GM23338 (cell line): ENCODE results near the gene TMPRSS2.

Experiments
- CTCF ChIP-seq, 2 experiments: fragments of 200-600 bp in 1 of 2; sonication (generic) in 1 of 2; conservative IDR thresholded peaks; 2 replicates each; pipeline versions ENCODE4 v1.5.1 to v1.6.1; 2016 to 2017; ENCODE audit warnings: antibody characterized with exemption in 2 of 2, low read depth in 2 of 2, mild to moderate bottlenecking in 2 of 2, moderate library complexity in 1 of 2
- POLR2AphosphoS5 ChIP-seq: IDR thresholded peaks from 2 replicates; pipeline ENCODE4 v1.6.1; 2016; ENCODE audit warnings: antibody characterized with exemption, low read depth

- TF ChIP-seq POLR2AphosphoS5 (no peak), CTCF (conservative IDR thresholded peaks at IDR 0.05; ENCODE audit: low read depth in 2 of 2) (no peak)
Observed at GRCh38 chr21:41494242-41494641, 13.7 kb downstream of the TMPRSS2 start.
